IPS DF 4.7 (cell line): Measurements from ENCODE around the gene RGS19.
"Not testable (repeated sequence)": the region's sequence is repeated elsewhere in the genome, so short reads cannot be mapped to it uniquely, and the experiment has no call there.

Experiments used
- DNase-seq: peaks from one replicate; pipeline ENCODE4 v3.0.0-alpha.2; 2013; ENCODE audit warnings: low spot score; ENCODE audit errors: extremely low read depth

RGS19 gene

DNA sequence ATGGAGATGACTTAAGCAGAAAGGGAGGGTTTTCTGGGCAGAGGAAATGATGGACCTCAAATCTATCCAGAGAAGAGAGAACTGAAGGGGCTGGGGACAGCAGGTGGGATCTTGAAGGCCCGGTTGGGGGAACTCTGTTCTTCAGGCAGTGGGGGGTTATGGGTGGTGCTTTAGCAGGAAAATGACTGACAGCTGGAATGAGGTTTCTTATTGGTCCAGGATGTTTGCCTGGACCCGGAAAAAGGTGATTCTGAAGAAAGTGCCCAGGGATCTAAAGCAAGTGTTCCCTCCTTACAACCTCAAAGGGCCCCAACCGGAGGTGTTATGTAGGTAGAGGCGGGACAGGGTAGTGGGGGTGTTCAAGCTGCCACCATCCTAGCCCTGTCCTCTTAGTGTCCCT, 16.1 kb upstream of the RGS19 start:
- no peak for DNase-seq

DNA sequence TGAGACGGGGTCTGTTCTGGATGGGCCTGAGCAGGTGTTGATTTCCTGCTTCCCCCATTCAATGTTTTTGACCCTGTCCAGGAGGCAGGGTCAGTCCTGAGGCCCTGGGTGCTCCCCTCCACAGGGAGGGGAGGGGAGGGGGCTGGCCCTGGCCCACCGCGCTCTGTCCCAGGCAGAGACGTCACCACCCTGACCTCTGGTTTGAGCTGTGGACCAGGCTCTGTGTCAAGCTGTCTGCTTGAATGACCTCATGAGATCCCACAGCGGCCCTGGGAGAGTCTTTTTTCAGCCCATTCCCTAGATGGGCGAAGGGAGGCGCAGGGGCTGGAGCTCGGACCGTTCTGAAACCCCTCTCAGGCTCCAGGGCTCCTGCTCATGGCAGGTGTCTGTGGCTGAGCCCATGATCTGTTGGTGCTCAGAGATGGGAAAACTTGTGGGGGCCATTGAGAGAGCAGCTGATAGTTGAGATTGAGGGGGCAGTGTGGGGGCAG, 13.7 kb upstream of the RGS19 start:
- DNase-seq, result no peak

DNA sequence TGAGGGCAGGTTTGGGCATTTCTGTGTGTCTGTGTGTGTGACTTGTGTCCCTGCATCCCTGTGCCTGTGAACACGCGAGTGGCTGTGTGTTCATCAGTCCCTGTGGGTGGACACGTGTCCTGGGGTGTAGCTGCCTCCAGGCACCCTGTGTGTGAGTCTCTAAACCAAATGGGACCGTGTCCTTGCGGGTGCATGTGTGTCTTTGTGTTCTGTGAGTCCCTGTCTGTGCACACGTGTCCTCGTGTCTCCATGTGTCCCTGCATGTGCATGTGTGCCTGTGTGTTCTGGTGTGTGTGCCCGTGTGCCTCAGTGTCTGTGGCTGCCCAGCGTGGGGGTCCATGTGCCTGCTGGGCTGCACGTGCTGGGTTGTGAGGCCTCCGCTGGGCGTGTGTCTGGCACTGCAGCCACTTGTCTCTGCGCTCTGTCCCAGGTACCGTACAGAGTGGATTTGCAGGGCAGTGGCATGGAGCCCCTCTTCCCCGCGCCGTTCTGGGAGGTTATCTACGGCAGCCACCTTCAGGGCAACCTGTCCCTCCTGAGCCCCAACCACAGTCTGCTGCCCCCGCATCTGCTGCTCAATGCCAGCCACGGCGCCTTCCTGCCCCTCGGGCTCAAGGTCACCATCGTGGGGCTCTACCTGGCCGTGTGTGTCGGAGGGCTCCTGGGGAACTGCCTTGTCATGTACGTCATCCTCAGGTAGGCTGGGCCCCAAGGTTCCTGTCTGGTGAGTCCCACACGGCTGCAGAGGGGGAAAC, 13.1 kb upstream of the RGS19 start:
- DNase-seq, result no peak

DNA sequence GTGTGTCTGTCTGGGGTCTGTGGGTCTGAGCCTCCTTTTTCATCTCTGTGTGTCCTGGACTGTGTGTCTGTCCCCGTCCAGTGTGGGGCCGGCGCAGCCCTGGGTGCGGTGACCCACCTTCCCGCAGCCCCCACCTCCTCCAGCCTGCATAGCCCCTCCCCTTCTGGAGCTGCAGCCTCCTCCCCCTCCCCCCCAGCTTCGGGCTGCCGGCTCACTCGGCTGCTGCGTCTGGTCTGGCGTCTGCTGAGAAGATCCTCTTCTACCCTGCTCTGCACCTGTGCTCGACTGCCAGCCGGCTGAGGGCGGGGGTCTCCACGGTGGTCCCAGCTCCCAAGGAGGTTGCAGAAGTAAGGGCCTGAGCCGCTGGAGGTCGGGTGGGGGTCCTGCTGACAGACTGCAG, 12.5 kb upstream of the RGS19 start:
- no peak for DNase-seq

DNA sequence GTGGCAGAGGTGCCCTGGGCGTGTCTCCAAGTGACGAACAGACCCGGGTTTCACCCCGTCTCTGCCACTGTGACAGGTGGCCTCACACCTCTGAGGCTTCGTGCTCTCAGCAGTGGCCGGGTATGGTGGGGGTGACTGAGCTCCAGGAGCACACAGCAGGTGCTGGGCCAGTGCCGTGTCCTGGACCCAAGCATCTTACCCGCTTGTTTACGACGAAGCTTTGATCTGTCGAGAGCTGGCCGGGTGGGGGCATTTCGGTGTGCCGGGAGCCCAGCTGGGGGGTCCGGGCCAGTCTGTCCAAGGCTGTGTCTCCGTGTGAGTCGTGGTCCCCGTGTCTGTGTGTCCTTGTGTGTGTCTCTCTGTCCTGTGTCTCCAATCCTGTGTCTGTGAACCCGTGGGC, 12.0 kb upstream of the RGS19 start:
- DNase-seq, result no peak

DNA sequence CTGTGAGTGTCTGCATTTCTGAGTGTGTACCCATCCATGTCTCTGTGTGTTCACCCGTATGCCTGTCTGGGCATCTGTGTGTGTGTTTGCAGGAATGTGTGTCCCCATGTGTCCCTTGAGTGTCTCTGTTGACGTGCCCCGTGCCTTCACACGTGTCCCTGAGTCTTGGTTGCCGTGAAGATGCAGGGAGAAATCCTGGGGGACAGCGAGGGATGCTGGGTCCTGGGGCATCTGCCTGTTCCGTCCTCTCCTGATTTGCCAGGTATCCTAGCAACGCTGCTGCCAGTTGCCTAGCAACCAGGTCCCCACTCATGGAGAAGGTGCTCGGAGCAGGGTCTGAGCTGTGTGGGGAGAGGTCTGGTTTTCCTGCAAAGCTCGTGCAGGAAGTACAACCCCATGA, 10.8 kb upstream of the RGS19 start:
- no peak for DNase-seq

DNA sequence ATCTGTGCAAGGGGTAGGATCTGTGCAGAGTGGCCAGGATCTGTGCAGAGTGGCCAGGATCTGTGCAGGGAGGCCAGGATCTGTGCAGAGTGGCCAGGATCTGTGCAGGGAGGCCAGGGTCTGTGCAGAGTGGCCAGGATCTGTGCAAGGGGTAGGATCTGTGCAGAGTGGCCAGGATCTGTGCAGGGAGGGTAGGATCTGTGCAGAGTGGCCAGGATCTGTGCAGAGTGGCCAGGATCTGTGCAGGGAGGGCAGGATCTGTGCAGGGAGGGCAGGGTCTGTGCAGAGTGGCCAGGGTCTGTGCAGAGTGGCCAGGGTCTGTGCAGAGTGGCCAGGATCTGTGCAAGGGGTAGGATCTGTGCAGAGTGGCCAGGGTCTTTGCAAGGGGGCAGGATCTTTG, 9.3 kb upstream of the RGS19 start:
- not testable (repeated sequence) for DNase-seq

DNA sequence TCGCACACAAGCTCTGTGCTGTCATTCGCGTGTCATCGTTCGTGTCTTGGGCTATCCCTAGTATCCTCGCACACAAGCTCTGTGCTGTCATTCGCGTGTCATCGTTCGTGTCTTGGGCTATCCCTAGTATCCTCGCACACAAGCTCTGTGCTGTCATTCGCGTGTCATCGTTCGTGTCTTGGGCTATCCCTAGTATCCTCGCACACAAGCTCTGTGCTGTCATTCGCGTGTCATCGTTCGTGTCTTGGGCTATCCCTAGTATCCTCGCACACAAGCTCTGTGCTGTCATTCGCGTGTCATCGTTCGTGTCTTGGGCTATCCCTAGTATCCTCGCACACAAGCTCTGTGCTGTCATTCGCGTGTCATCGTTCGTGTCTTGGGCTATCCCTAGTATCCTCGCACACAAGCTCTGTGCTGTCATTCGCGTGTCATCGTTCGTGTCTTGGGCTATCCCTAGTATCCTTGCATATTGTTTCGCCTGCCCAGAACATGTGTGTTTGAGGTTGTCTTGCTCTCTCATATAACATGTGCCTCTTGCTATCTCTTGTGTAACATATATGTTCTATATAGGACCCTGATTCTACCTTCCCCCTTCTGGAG, 8.0 kb upstream of the RGS19 start:
- not testable (repeated sequence) for DNase-seq

DNA sequence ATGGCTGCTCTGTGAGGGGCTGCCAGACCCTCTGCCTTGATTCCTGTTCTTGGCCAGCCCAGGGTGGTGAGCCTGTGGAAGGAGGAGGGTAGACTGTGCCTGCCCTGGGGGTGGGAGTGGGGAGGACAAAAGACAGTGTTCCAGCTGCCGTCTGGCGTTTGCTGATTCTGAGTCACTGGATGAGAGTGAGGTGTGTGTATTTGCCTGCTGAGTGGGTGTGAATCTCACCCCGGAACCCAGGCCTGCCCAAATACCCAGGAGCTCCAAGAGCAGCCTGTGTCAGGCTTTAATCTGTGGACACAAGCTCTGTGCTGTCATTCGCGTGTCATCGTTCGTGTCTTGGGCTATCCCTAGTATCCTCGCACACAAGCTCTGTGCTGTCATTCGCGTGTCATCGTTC, 7.5 kb upstream of the RGS19 start:
- DNase-seq, result no peak

DNA sequence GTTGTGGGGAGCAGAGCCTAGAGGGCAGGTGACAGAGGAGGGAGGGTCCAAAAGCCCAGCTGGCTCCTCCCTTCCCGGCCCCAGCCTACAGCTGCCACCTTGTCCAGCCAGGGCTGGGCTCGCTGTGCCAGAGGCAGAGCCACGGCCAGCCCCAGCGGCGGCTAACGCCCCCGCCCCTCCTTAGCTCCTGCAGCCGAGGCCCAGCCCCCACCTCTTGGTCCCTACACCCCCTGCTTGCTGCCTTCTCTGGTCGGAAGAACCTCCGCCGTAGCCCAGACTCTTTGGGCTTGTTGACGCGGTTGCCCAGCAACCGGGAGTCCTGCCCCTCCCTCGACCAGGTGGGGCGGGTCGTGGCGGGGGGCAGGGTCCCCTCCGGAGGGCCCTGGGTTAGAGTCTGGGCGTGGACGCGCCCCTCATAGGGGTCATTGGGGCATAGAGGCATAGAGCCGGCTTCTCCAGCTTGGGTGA, 5.4 kb upstream of the RGS19 start:
- no peak for DNase-seq

DNA sequence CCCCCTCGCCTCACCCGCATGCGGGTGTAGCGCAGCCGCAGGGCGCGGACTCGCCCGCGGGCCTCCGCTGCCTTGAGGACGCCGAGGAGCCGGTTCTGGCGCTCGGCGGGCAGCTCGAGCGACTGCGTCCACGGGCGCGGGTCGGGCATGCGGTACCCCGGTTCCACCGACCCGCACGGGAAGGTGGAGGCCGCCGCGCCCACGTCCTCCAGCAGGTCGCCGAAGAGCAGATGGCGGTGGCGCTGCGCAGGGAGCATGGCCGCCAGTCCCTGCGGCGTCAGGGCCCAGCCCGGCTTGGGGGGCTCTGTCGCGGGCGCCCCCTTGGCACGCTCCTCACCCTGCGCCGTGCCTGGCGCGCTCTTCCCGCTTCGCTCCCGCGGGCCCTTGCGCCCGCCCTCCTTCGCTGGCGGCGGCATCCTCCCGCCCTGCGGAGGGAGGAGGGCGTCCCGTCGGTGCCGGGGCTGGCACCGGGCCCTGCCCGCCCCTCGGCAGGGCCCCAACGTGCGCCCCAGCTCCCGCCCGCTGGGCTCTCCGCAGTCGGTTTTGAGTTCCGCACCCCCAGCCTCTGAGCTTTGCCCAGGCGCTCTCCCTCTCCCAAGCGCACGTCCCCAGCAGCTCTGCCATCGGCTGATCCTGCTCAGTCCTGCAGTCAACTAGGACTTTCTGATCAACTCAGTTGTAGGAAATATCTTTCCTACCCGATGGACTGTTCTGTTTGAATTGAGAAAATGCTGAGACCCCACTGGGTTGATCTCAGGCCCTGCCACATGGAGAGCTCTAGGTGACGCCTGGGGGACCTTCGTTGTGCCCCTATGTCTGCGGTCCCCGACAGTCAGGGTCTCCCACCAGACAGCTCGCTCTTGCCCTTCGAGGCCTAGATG, 4.7 kb upstream of the RGS19 start, which contains the start of gene LKAAEAR1:
Gene LKAAEAR1 (minus strand): TSS at position 595 of the 881 bp plus-strand sequence. CDS start 179 bp downstream, at position 416.
- DNase-seq, result no peak

DNA sequence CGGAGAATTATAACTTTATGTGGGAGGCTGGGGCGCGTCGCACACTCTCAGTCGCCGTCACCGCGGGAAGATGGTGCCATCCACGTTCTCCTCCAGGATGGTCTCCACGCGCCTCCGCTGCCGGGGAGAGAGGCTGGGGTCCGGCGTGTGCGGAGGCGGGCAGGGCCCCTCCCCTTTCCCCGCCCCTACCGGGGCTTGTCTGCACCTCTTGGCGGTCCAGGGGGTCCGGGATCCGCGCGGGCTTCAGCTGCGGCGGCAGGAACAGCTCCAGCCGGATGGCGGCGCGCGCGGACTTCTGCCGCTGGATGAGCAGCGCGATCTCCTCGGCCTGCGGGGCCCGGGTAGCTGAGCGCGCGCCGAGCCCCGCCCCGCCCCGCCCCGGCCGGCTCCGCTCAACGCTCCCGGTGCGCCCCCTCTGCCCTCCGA, 4.1 kb upstream of the RGS19 start:
- no peak for DNase-seq

DNA sequence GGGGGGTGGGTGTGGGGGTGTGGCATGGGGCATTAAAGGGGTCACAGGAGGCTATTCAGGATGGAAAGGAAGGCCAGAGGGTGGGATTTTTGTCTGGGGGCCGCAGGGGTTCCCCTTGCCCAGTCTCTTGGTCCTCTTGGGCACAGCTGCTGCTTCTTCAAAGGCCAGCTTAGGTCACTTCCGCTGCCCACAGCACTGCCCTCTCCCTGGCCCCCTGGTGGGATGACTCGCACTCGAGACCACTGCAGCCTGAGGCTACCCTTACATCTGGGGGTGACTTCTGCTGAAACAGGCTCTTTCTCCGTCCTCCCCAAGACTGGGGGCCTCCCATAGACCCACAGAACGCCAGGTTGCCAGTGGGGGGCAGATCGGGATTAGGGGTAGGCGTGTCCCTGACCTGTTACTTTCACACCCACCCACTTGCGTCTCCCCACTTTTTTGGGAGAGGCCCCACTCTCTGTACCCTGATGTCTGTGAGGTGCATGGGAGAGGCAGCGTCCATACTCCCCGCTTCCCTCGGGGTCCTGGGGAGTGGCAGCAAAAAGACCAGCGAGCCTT, 3.6 kb upstream of the RGS19 start:
- DNase-seq, result no peak

DNA sequence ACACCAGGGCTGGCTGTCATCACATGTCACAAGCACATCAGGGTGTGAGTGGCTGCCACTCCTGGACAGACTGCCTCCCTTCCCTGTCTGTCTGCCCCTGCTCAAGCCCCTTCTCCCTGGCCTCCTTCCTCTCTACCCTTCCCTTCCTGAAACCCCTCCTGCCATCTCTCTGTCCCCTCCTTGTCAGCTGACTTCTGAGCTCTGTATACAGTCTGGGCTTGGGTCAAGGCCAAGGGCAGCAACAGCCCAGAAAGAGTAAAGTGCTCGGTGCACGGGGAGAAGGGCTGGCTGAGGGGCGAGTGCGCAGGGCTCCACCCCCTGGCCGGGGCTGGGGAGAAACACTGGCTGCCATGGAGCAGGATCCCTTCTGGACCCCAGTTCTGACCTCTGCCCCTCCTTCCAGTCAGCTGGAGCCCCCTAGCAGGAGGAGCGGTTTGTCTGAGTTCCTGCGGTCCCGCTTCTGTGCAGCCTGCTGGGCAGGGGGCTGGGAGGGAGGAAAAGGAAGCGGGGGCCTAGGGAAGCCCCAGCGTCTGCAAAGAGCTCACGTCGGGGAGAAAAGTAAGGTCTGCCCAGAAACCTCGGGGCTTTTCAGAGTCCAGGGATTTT, 2.9 kb upstream of the RGS19 start:
- no peak for DNase-seq

DNA sequence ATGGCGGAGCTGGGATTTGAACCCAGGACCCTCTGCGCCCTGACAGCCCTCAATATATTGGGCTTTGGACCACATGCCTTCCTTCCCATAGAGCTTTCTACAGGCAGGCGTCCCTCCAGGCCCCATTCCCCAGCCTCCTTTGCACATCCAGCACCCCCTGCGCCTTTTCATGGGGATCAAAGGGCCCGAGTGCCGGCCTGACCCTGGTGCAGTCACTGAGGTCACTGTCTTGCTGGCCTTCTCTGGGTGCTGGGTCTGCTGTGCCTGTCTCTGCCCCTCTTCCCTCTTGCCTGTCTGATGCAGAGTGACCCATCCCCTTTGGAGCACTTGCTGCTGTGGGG, 2.3 kb upstream of the RGS19 start:
- no peak for DNase-seq

DNA sequence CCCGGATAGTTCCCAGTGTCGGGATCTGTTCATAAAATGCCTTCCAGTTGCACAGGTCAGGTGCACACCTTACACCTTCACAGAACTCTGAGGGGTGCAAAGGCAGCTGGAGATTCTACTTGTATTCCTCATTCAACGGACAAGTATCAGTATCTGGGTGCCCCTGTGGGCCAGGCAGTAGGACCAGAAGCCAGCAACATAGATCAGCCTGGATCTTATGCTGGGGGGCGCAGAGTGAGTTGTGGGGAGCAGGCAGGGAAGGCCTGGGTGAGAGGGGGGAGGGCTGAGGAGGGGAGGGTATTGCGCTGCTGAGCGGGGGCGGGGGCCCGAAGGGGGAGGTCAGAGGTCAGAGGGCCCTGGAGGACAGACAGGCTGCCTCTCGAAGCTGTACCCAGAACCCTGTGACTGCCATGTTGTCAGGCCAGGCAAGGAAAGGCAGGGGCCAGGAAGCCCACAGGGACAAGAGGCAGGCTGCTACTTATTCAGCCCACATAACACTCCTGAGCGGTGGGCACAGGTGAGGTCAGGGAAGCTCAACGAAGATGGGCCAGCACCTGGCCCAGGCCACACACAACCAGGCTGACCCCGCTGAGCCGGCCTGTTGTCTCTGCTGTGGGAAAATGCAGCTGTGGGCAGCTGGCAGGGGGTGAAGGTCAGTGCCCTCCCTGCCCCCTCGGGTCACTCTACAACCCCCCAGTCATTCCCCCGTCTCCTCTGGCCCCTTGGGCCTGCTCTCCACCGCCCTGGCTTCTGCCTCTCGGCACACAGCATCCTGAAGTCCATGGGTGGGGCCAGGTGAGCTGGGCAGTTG, 1.7 kb upstream of the RGS19 start:
- no peak for DNase-seq

DNA sequence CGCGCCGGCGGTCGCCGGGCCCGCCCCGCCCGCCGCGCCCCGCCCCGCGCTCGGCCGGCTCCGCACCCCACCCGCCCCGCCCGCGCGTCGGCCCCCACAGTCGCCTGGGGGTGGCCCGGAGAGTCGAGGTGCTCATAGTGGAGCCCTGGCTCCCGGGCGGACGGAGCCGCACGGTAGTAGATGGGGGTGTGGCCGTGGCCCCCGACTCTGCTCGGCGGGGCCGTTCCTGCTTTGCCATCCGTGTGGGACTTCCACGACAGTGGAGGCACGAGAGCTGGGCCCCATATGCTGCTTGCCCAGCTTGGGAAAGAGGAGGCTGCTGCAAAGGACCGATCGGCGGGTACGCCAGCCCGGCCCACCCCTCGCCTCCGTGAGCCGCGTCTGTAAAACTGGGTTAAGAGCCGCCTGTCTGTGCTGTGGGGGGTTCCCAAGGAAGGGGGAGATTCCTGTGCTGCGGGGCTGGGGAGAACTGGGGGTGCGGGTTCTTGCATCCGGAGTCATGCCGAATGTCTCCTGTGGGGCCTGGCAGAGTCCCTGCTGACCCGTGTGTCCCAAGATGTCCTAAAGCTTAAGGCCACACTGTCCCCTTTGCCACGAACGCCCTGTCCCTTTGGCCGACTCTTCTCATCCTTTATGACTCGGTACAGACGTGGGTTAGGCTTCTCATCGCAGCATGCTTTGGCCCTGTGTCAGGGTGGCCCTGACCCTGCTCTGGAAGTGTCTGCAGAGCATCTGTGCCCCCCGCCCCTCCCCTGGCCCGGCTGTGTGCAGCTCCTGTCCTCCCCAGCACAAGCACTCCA, 895 bp upstream of the RGS19 start, which contains the start of gene OPRL1:
Gene OPRL1 (plus strand): TSS at position 70 of the 800 bp plus-strand sequence. CDS start 12,639 bp downstream, outside the sequence.
- no peak for DNase-seq

DNA sequence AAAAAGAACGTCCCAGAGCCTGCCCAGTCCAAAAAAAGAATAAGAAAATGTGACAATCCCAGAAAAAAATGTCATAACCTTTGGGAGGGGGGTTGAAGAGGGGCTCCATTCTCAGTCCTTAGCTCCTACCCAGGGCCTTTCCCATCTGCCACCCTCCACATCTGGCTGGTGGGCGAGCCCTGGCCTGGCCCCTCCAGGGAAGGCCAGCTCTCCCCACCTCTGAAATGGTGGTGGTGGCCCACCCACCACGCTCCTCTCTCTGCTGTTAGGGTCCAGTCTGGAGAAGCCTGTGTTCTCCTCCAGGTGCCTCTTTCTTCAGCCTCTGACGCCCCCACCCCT, 415 bp downstream of the RGS19 start:
- DNase-seq, result no peak

DNA sequence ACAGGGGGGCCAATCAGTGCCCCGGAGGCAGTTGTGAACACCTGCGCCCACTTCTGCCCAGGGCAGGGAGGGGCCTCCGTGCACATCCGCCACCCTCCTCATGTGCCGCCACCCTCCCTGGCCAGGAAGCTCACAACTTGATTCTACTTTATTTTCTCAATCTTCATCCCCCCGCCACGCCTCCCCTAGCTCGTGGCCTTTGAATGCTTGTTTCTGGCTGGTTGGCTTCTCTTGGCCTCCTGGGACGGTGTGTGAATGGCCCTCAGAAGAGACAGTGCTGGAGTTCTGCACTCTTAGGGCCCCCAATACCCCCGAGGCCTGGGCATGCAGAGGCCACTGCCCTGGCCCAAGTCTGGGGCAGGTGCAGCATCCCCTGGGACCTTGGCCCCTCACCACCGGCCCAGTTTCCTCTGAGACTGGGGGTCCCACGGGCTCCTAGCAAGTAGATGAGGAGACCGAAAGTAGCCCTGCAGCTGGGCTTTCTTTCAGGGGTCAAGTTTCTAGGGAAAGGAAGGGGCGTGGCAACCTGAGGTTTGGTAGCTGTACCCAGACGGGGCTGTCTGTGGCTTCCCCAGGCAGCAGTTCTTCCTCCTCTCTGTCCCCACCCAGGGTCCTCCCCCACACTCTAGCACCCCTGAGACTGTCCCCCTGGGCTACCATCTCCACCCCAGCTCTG, 1.3 kb downstream of the RGS19 start:
- DNase-seq, result no peak
